ENCODE measurements around the gene FUT3.

GRCh38 chr19:5799247-5800241 is 51.7 kb downstream of the FUT3 start:
- TF ChIP-seq CTCF (conservative IDR thresholded peaks at IDR 0.05; ENCODE audit: low read length) = no peak
- TF ChIP-seq EZH2phosphoT487 (IDR thresholded peaks at IDR 0.05; ENCODE audit: borderline replicate concordance) = no peak
